Stimulated activated memory B cell treated with anti-CD40 and anti-IgM and Interleukin-4, amounts not matched to agents 10 μg/mL and 1 μg/mL and 100 μg/mL, for 72 hours (primary cell): ENCODE measurements around the gene IGFL1.
"Not testable (repeated sequence)": the region's sequence is repeated elsewhere in the genome, so short reads cannot be mapped to it uniquely, and the experiment has no call there.

Source experiments
- ATAC-seq: fragments of 150-1000 bp; cut with Tn5 transposase; 2 replicates; pipeline ENCODE4 v1.10.0; 2021
- H3K27ac Mint-ChIP-seq: one replicate; pipeline ENCODE4 v1.8.0; 2022; ENCODE audit warnings: mild to moderate bottlenecking, mixed read lengths
- H3K27me3 Mint-ChIP-seq: one replicate; pipeline ENCODE4 v1.8.0; 2022; ENCODE audit warnings: mixed read lengths
- H3K36me3 Mint-ChIP-seq: one replicate; pipeline ENCODE4 v1.8.0; 2022; ENCODE audit warnings: mixed read lengths
- H3K4me1 Mint-ChIP-seq: one replicate; pipeline ENCODE4 v1.8.0; 2022; ENCODE audit warnings: mixed read lengths
- H3K4me3 Mint-ChIP-seq: one replicate; pipeline ENCODE4 v1.8.0; 2022; ENCODE audit warnings: mild to moderate bottlenecking, moderate library complexity, mixed read lengths
- H3K9me3 Mint-ChIP-seq: one replicate; pipeline ENCODE4 v1.8.0; 2022; ENCODE audit warnings: mixed read lengths

Gene IGFL1

DNA sequence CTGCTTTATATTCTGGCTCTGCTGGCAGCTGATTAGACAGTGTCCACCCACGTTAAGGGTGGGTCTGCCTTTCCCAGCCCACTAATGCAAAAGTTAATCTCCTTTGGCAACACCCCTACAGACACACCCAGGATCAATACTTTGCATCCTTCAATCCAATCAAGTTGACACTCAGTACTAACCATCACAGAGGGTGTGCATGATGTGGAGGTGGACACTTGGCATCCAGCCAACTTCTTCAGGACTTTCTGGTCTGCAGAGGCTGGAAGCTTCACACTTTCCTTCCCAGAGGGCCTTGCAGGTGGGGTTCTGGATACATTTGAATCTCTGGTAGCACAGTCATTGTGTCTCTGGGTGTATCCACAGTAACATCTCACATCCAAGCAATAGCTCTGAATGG lies 18.9 kb upstream of the IGFL1 start:
- no peak overlapping the region for H3K4me3 Mint-ChIP-seq
- H3K9me3 Mint-ChIP-seq = no peaks in the 10 kb centered on the region
- peaks cover 64% of the 10 kb centered on the region for H3K27me3 Mint-ChIP-seq
- ATAC-seq = no peak
- H3K36me3 Mint-ChIP-seq = no peaks in the 10 kb centered on the region
- no peaks in the 10 kb centered on the region for H3K4me1 Mint-ChIP-seq
- no peak overlapping the region for H3K27ac Mint-ChIP-seq

DNA sequence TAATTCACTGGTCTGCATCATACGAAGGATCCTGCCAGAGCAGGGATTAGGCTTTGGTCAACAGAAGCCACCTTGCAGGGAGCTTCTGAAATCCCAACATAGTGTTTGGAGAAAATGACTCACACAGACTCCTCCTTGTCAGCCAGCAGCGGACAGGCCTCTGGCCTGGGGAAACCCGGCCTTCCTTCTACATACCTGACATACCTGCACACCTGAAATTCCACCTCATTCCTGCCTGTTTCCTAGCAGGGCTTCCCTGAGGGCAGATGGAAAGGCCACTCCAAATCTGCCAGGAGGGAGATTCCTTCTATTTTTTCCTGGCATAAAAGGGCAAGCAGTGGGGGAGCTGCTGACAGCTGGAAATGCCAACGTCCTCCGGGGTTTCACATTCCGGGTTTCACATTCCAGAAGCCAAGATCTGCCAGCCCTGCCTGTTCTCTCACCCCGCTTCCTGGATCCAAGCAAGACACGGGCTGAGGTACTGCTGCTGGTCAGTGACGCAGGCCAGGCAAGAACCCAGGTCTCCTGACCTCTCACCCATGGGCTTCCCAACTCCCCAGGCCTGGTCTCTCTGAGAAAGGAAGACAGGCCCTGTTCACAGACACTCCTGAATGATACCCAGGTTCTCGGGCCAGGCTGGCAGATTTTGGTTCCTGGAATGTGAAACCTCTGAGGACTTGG lies 18.2 kb upstream of the IGFL1 start:
- Mint-ChIP-seq H3K4me3 (no peak overlapping the region), H3K9me3 (peaks cover 1% of the 10 kb centered on the region), H3K27ac (no peak overlapping the region), H3K36me3 (peaks cover 3% of the 10 kb centered on the region), H3K27me3 (peaks cover 71% of the 10 kb centered on the region), H3K4me1 (no peaks in the 10 kb centered on the region)
- no peak for ATAC-seq

DNA sequence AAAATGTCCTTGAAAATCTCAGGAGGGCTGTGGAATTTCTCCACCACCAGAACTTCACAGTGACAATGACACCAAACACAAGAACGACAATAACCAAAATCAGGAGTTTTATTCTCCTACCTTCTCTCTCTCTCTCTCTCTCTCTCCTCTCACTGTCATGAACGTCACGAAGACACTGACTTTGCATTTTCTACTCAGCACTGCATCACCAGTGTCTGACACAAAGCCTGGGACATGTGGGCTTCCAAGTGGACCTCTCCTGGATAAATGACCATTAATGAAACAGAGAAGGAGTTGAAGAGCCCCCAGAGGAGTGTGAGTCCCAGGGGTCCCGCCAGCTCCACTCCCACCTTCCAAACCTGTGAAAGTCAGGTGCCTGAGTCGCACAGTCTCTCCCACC lies 16.9 kb upstream of the IGFL1 start:
- H3K27ac Mint-ChIP-seq, ATAC-seq, H3K36me3 Mint-ChIP-seq, H3K9me3 Mint-ChIP-seq, H3K4me1 Mint-ChIP-seq, H3K4me3 Mint-ChIP-seq: not testable (repeated sequence)
- peaks cover 84% of the 10 kb centered on the region for H3K27me3 Mint-ChIP-seq

DNA sequence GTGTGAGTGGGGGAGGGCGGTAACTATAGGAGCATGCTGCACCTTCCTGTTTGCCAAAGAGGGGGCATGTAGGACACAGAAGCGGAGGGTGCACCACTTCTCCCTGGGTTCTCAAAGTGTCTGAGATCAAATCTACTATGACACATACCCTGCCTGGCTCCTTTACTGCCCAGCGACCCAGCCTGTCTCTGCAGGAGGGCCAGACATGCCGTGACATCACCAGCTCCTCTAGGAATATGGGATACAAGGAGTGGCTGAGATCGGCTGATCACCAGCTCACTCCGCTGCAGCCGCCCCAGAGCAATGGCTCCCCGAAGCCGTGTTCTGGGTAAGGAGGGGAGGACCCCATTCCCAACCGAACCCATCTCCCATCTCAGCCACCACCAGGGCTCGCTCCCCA lies 16.4 kb upstream of the IGFL1 start:
- H3K36me3 Mint-ChIP-seq = peaks cover 5% of the 10 kb centered on the region
- peaks cover 3% of the 10 kb centered on the region for H3K9me3 Mint-ChIP-seq
- no peak overlapping the region for H3K27ac Mint-ChIP-seq
- H3K27me3 Mint-ChIP-seq = peaks cover 82% of the 10 kb centered on the region
- no peak for ATAC-seq
- H3K4me3 Mint-ChIP-seq = no peak overlapping the region
- no peaks in the 10 kb centered on the region for H3K4me1 Mint-ChIP-seq

DNA sequence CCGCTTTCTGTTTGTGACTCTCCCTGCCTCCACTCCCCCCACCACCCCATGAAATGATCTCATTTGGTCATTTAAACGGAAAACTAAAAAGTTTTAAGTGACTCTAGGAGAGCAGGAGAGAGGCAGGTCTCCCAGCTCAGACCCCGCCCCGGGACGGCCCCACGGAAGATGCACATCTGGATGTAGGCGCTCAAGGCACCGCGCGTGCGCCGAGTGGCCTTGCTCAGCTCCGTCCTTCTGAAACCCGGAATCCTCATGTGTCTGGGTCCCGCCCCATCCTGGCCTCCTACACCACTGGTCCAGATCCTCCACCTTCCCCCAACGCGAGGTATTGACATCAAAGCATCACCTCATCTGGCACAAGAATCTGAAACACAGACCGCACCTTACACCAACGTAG lies 15.7 kb upstream of the IGFL1 start:
- peaks cover 78% of the 10 kb centered on the region for H3K27me3 Mint-ChIP-seq
- no peak overlapping the region for H3K4me3 Mint-ChIP-seq
- H3K9me3 Mint-ChIP-seq = peaks cover 3% of the 10 kb centered on the region
- ATAC-seq = no peak
- H3K4me1 Mint-ChIP-seq = no peaks in the 10 kb centered on the region
- H3K36me3 Mint-ChIP-seq = peaks cover 5% of the 10 kb centered on the region
- H3K27ac Mint-ChIP-seq = no peak overlapping the region

DNA sequence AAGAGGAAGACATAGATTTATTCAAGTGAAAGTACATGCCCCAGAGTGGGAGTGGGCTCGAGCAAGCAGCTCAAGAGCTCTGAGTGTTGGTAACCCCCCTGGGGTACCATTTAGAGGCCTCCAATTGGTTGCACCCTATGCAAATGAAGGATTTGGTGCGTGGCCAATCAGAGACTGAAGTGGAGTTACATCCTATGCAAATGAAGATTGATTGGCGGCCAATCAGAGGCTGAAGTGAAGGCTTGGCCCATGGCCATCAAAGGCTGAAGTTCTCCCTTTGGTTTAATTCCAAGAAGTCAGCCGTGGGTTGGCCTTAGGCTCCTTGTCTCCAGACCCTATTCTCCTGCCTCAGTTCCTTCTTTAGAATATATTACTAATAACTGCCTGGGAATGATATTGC lies 12.9 kb upstream of the IGFL1 start:
- Mint-ChIP-seq H3K4me3 (no peak overlapping the region), H3K4me1 (no peaks in the 10 kb centered on the region), H3K27ac (no peak overlapping the region), H3K36me3 (peaks cover 5% of the 10 kb centered on the region), H3K9me3 (peaks cover 3% of the 10 kb centered on the region), H3K27me3 (peaks cover 74% of the 10 kb centered on the region)
- ATAC-seq = no peak

DNA sequence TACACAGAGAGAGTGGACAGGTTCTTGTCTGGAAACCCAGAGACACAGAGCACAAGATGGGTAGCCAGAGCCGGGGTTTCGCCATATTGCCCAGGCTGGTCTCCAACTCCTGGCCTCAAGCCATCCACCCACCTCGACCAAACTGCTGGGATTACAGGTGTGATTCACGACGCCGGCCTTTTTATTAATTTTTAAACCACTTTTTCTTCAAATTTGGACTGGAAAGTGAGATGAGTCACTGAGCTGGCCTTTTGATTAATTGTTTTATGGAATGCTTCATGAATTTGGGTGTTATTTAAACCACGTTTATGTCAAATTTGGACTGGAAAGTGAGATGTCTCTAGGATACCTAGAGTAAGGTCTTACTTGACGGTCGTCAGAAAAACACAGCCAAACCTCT lies 12.1 kb upstream of the IGFL1 start:
- H3K9me3 Mint-ChIP-seq = peaks cover 3% of the 10 kb centered on the region
- no peak overlapping the region for H3K27ac Mint-ChIP-seq
- peaks cover 74% of the 10 kb centered on the region for H3K27me3 Mint-ChIP-seq
- H3K36me3 Mint-ChIP-seq = peaks cover 5% of the 10 kb centered on the region
- H3K4me3 Mint-ChIP-seq = no peak overlapping the region
- ATAC-seq = no peak
- H3K4me1 Mint-ChIP-seq = no peaks in the 10 kb centered on the region

DNA sequence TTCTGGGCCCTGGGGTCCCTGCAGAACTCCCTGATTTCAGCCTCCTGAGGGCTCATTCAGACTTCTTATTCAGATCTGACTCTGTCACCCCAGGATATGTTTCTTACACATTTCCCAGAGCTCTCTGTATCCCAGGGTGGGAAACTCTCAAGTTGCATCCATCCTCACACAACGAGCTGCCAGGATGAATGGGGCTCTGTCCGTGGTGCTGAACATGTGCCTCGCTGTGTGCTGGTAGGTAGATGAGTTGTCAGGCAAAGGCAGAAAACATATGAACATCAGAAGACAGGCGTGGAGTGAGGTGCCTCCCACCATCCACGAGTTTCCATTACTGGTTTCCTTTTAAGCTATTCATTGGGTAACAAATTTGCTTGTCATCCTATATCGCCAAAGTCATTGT lies 11.4 kb upstream of the IGFL1 start:
- no peak for ATAC-seq
- Mint-ChIP-seq H3K9me3 (peaks cover 3% of the 10 kb centered on the region), H3K27ac (no peak overlapping the region), H3K27me3 (peaks cover 74% of the 10 kb centered on the region), H3K36me3 (peaks cover 5% of the 10 kb centered on the region), H3K4me1 (no peaks in the 10 kb centered on the region), H3K4me3 (no peak overlapping the region)

DNA sequence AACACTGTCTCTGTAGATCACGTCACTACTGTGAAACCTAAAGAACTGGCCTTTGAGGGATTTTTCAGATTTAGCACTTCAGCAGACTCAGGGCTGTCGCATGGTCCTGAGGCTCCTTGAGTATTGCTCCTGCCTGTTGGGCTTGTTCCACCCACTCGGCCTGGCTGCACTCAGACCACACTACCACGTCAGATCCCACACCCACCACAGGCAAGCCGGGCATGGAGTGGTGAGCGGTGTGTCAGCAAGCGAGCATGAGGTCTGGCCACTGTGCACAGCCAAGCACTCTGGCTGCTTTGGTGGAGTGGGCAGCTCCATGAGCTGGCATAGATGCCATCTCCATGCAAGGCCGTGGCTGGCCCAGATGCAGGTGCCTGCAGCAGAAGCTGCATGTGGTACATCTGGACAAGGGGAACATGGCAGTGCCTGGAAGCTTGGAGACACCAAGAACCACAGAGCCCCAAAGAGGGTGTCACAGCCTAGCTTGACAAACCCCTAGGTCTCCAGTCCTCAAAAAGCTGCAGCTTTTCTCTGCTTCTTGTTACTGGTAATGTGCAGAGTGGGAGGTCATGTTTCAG lies 9.4 kb upstream of the IGFL1 start:
- no peak for ATAC-seq

DNA sequence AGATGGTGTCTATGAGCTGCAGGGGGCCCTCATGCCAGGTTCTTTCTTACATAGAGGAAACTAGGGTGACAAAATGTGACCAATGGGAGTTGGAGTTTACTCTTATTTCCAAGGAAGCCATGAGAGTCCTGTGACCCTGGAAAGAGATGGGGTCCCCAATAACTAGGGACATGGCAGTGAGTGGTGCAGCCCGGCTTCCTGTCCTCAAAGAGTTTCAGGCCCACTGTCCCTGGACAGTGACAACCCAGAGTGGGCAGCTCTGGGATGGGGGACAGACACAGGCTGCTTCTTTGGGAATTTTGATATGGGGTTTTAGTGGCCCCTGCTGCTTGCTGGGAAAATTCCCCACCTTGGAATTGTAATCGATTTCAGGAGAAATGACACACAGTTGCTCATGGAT lies 8.4 kb upstream of the IGFL1 start:
- H3K36me3 Mint-ChIP-seq = peaks cover 5% of the 10 kb centered on the region
- no peak for ATAC-seq
- H3K27me3 Mint-ChIP-seq = peaks cover 79% of the 10 kb centered on the region
- H3K27ac Mint-ChIP-seq = no peak overlapping the region
- H3K4me1 Mint-ChIP-seq = no peaks in the 10 kb centered on the region
- H3K9me3 Mint-ChIP-seq = peaks cover 3% of the 10 kb centered on the region
- no peak overlapping the region for H3K4me3 Mint-ChIP-seq

More for the DNA sequence above, 9.4 kb upstream of the IGFL1 start:
- H3K9me3 Mint-ChIP-seq = peaks cover 3% of the 10 kb centered on the region
- peaks cover 81% of the 10 kb centered on the region for H3K27me3 Mint-ChIP-seq
- no peak overlapping the region for H3K27ac Mint-ChIP-seq
- no peak overlapping the region for H3K4me3 Mint-ChIP-seq
- H3K36me3 Mint-ChIP-seq = peaks cover 5% of the 10 kb centered on the region
- H3K4me1 Mint-ChIP-seq = no peaks in the 10 kb centered on the region

DNA sequence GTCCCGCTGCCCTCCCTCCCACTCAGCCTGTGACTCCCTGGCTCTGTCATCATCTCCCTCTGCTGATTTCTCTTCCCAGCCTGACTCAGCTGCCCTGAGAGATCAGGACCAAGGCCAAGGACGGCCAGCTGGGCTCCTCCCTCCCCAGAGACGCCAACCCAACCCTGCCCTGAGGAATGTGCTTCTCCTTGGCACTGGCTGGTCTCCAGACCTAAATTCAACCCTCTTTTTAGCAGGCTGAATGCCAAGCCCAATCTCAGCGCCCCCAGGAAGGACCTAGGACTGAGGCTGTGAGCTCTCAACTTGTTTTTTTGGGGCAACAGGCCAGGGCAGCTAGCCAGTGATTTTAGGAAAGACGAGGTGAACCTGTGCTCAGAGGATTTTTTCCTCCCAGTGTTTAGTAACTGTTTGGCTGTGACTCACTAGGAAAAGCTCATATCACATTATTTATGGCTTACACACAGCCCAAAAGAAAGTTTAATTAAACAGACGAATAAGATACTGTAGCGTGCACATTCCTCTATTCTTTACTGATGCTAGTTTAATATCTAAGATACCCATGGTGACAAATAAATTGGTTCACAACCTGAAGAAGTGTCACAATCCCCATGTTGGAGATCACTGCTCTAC lies 7.4 kb upstream of the IGFL1 start:
- H3K27ac Mint-ChIP-seq = no peak overlapping the region
- peaks cover 70% of the 10 kb centered on the region for H3K27me3 Mint-ChIP-seq
- no peak for ATAC-seq

DNA sequence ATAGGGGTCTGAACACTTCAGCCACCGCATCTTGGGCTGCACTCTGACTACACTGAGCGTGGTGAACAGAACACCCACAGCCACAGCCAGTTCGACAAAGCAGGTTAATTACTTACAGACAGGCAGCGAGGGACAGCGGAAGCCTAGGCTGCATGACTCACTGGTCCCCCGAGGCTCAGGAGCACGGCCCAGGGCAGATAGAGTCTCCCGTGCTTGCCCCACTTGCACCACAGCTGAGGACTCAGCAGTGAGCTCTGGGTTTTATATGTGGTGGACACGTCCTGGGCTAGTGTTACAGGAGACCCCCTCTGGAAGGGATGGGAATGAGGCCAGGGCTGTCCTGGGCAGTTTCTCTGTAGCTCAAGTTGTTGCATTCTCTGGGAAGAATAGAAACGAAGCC lies 5.8 kb upstream of the IGFL1 start:
- not testable (repeated sequence) for H3K4me3 Mint-ChIP-seq, ATAC-seq, H3K27ac Mint-ChIP-seq, H3K9me3 Mint-ChIP-seq, H3K36me3 Mint-ChIP-seq, H3K4me1 Mint-ChIP-seq
- peaks cover 69% of the 10 kb centered on the region for H3K27me3 Mint-ChIP-seq

More for the DNA sequence above, 7.4 kb upstream of the IGFL1 start:
- Mint-ChIP-seq H3K36me3 (no peaks in the 10 kb centered on the region), H3K9me3 (no peaks in the 10 kb centered on the region), H3K4me3 (no peak overlapping the region), H3K4me1 (no peaks in the 10 kb centered on the region)

DNA sequence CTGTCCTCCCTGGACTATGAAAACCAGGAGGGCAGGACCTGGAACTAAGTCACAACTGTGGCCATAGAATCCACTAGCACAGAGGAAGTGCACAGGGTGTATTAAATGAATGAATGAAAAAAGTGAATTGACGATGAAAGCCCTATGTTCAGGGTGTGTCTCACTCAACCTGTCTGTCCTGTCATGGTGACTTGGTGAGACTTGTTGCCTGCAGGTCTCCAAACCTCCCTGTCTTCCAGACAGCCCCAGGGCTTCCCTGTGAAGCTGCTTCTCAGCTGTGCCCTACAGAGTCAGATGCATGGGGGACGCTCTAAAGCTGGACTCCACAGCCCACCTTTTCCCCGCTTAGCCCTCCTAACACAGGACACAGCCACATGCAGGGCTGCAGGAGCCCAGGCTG lies 4.8 kb upstream of the IGFL1 start:
- no peaks in the 10 kb centered on the region for H3K36me3 Mint-ChIP-seq
- H3K27me3 Mint-ChIP-seq = peaks cover 69% of the 10 kb centered on the region
- H3K4me1 Mint-ChIP-seq = no peaks in the 10 kb centered on the region
- H3K27ac Mint-ChIP-seq = no peak overlapping the region
- H3K4me3 Mint-ChIP-seq = no peak overlapping the region
- no peaks in the 10 kb centered on the region for H3K9me3 Mint-ChIP-seq
- ATAC-seq = no peak

DNA sequence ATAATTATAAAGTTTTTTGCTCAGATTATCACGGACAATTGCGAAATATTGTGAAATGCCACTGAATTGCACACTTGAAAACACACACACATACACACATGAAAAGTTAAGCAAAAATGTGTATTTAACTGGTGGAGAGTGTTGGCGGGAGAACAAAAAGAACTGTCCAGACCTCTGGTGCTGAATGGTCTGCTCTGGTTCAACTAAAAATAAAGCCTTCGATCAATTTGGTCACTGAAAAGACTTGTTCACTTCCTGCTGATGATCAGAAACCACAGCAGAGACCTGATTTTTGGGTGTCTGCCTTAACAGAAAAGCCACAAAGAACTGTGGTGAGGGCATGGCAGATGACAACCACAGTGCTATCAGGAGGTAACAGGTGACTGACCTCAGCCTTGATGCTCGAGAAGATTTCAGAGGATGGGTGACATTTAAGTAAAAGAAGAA lies 4.0 kb upstream of the IGFL1 start:
- no peak for ATAC-seq
- Mint-ChIP-seq H3K36me3 (no peaks in the 10 kb centered on the region), H3K27me3 (peaks cover 69% of the 10 kb centered on the region), H3K4me3 (no peak overlapping the region), H3K27ac (no peak overlapping the region), H3K9me3 (no peaks in the 10 kb centered on the region), H3K4me1 (no peaks in the 10 kb centered on the region)

DNA sequence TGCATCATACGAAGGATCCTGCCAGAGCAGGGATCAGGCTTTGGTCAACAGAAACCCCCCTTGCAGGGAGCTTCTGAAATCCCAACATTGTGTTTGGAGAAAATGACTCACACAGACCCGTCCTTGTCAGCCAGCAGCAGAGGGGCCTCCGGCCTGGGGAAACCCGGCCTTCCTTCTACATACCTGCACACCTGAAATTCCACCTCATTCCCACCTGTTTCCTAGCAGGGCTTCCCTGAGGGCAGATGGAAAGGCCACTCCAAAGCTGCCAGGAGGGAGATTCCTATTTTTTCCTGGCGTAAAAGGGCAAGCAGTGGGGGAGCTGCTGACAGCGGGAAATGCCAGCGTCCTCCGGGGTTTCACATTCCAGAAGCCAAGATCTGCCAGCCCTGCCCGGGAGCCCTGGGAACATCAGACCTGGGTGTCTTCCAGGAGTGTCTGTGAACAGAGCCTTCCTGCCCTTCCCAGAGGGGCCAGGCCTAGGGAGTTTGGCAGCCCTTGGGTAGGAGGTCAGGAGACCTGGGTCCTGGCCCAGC lies 3.0 kb upstream of the IGFL1 start:
- H3K4me1 Mint-ChIP-seq = no peaks in the 10 kb centered on the region
- H3K27ac Mint-ChIP-seq = no peak overlapping the region
- no peak for ATAC-seq
- no peak overlapping the region for H3K4me3 Mint-ChIP-seq
- no peaks in the 10 kb centered on the region for H3K36me3 Mint-ChIP-seq
- peaks cover 70% of the 10 kb centered on the region for H3K27me3 Mint-ChIP-seq
- no peaks in the 10 kb centered on the region for H3K9me3 Mint-ChIP-seq

DNA sequence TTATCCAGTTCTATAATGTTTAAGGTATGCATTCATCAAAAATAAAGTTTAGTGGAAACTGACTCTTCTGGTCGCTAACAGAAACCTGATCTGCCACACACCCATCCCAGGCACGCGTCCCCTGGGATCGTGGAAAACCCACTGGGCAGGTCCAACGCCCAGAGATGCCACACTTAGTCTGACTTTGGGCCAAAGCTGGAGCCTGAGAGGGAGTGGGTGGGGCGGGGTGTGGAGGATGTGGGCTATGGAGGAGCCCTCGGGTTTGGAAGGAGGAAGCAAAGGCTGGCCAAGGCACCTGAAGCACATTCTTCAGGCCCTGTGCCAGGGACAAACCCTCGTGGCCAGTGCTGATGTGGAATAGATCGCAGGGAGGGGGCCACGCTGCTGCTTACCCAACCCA lies 2.5 kb downstream of the IGFL1 start:
- no peak overlapping the region for H3K27ac Mint-ChIP-seq
- H3K9me3 Mint-ChIP-seq = peaks cover 4% of the 10 kb centered on the region
- no peak for ATAC-seq
- no peaks in the 10 kb centered on the region for H3K36me3 Mint-ChIP-seq
- no peaks in the 10 kb centered on the region for H3K4me1 Mint-ChIP-seq
- peaks cover 51% of the 10 kb centered on the region for H3K27me3 Mint-ChIP-seq
- no peak overlapping the region for H3K4me3 Mint-ChIP-seq
